CD4-positive, alpha-beta T cell treated with Interleukin-4 for 4 hours (primary cell): ENCODE measurements around the gene PIP5K1B.

Source experiments
- DNase-seq: peaks from one replicate; pipeline ENCODE4 v3.0.0-alpha.2; 2020

Gene PIP5K1B

GRCh38 chr9:68741234-68741633 lies 36.2 kb downstream of the PIP5K1B start:
- no peak for DNase-seq

GRCh38 chr9:68741704-68742332 lies 36.8 kb downstream of the PIP5K1B start:
- no peak for DNase-seq

- no peak for DNase-seq
Measured at GRCh38 chr9:68742333-68742730, 37.3 kb downstream of the PIP5K1B start.

GRCh38 chr9:68744426-68744825 lies 39.4 kb downstream of the PIP5K1B start:
- DNase-seq: no peak

GRCh38 chr9:68746525-68746924 lies 41.5 kb downstream of the PIP5K1B start:
- DNase-seq: no peak

- DNase-seq: no peak
Measured at GRCh38 chr9:68747043-68747533, 42.0 kb downstream of the PIP5K1B start.

- DNase-seq: no peak
Measured at GRCh38 chr9:68749135-68749534, 44.1 kb downstream of the PIP5K1B start.

GRCh38 chr9:68749579-68750159 lies 44.6 kb downstream of the PIP5K1B start:
- no peak for DNase-seq

- DNase-seq: no peak
Measured at GRCh38 chr9:68750255-68750654, 45.2 kb downstream of the PIP5K1B start.

- DNase-seq: no peak
Measured at GRCh38 chr9:68750786-68751185, 45.7 kb downstream of the PIP5K1B start.

- no peak for DNase-seq
Measured at GRCh38 chr9:68751556-68751955, 46.5 kb downstream of the PIP5K1B start.

GRCh38 chr9:68755051-68755450 lies 50.0 kb downstream of the PIP5K1B start:
- no peak for DNase-seq

GRCh38 chr9:68755752-68756151 lies 50.7 kb downstream of the PIP5K1B start:
- DNase-seq: no peak

- no peak for DNase-seq
Measured at GRCh38 chr9:68759981-68760673, 55.1 kb downstream of the PIP5K1B start.

- no peak for DNase-seq
Measured at GRCh38 chr9:68760674-68761333, 55.8 kb downstream of the PIP5K1B start.

- no peak for DNase-seq
Measured at GRCh38 chr9:68762570-68762969, 57.5 kb downstream of the PIP5K1B start.

- no peak for DNase-seq
Measured at GRCh38 chr9:68763104-68763503, 58.1 kb downstream of the PIP5K1B start.

GRCh38 chr9:68768619-68769018 lies 63.6 kb downstream of the PIP5K1B start:
- no peak for DNase-seq

GRCh38 chr9:68769852-68770251 lies 64.8 kb downstream of the PIP5K1B start:
- DNase-seq: no peak

GRCh38 chr9:68771376-68771775 lies 66.3 kb downstream of the PIP5K1B start:
- DNase-seq: no peak

- DNase-seq: no peak
Measured at GRCh38 chr9:68775003-68775730, 70.1 kb downstream of the PIP5K1B start.

GRCh38 chr9:68777070-68777763 lies 72.2 kb downstream of the PIP5K1B start:
- DNase-seq: no peak
